Neural progenitor cell (in vitro differentiated cells): ENCODE results near the gene GDPGP1. TPM values are rescaled to one million over a fixed set of nuclear protein-coding genes. Genes with fewer than 3 reads are reported as not detected.
A peak's percentile ranks its signal among the peaks of the same experiment; 100 is the strongest.

ENCODE experiments used
- DNase-seq: peaks from one replicate; pipeline ENCODE4 v3.0.0-alpha.2; 2016; ENCODE audit warnings: low spot score
- H2AFZ ChIP-seq: fragments of 200-600 bp; sonication (generic); replicated peaks from 2 replicates; pipeline ENCODE4 v1.6.1; 2016; ENCODE audit warnings: antibody characterized with exemption
- H3F3A ChIP-seq: fragments of 200-600 bp; sonication (generic); 2 replicates; pipeline ENCODE4 v1.6.1; 2016; ENCODE audit warnings: antibody characterized with exemption, low read depth
- H3K27ac ChIP-seq: fragments of 200-600 bp; sonication (generic); 2 replicates; pipeline ENCODE4 v1.5.1; 2016; ENCODE audit warnings: mild to moderate bottlenecking
- H3K27me3 ChIP-seq: fragments of 200-600 bp; sonication (generic); 2 replicates; pipeline ENCODE4 v1.6.1; 2016; ENCODE audit warnings: mild to moderate bottlenecking, moderate library complexity
- H3K36me3 ChIP-seq: fragments of 200-600 bp; sonication (generic); 2 replicates; pipeline ENCODE4 v1.5.1; 2016
- H3K4me1 ChIP-seq: fragments of 200-600 bp; sonication (generic); 2 replicates; pipeline ENCODE4 v1.6.1; 2016; ENCODE audit warnings: mixed run types
- H3K4me2 ChIP-seq: fragments of 200-600 bp; sonication (generic); 2 replicates; pipeline ENCODE4 v1.6.1; 2016
- H3K4me3 ChIP-seq: fragments of 200-600 bp; sonication (generic); 2 replicates; pipeline ENCODE4 v1.5.1; 2016
- H3K79me2 ChIP-seq: fragments of 200-600 bp; sonication (generic); 2 replicates; pipeline ENCODE4 v1.6.1; 2016; ENCODE audit warnings: low read depth
- H3K9ac ChIP-seq: fragments of 200-600 bp; sonication (generic); 2 replicates; pipeline ENCODE4 v1.6.1; 2016
- H3K9me3 ChIP-seq: fragments of 200-600 bp; sonication (generic); 2 replicates; pipeline ENCODE4 v1.5.1; 2016; ENCODE audit warnings: low read depth
- H4K20me1 ChIP-seq: fragments of 200-600 bp; sonication (generic); 2 replicates; pipeline ENCODE4 v1.6.1; 2016; ENCODE audit warnings: low read depth
- H3K27ac Mint-ChIP-seq: 3 replicates; pipeline ENCODE4 v1.8.0; 2021; ENCODE audit warnings: mixed read lengths
- H3K27me3 Mint-ChIP-seq: 2 replicates; pipeline ENCODE4 v1.8.0; 2022; ENCODE audit warnings: low read depth, mild to moderate bottlenecking, inconsistent platforms, moderate library complexity, mixed read lengths; ENCODE audit not compliant: insufficient read depth
- H3K36me3 Mint-ChIP-seq: 3 replicates; pipeline ENCODE4 v1.8.0; 2021; ENCODE audit warnings: mixed read lengths
- H3K4me1 Mint-ChIP-seq: 3 replicates; pipeline ENCODE4 v1.8.0; 2021; ENCODE audit warnings: mixed read lengths
- H3K4me3 Mint-ChIP-seq: 3 replicates; pipeline ENCODE4 v1.8.0; 2021; ENCODE audit warnings: mild to moderate bottlenecking, moderate library complexity, mixed read lengths
- H3K9me3 Mint-ChIP-seq: 3 replicates; pipeline ENCODE4 v1.8.0; 2020; ENCODE audit warnings: mixed read lengths
- CTCF ChIP-seq: fragments of 200-600 bp; sonication (generic); IDR thresholded peaks from 2 replicates; pipeline ENCODE4 v1.5.1; 2017; ENCODE audit warnings: antibody characterized with exemption, mild to moderate bottlenecking
- EZH2 ChIP-seq: fragments of 200-600 bp; sonication (generic); IDR thresholded peaks from 2 replicates; pipeline ENCODE4 v1.6.1; 2017; ENCODE audit warnings: antibody characterized with exemption, mild to moderate bottlenecking, moderate library complexity
- EZH2phosphoT487 ChIP-seq: fragments of 200-600 bp; sonication (generic); IDR thresholded peaks from 2 replicates; pipeline ENCODE4 v1.6.1; 2017; ENCODE audit warnings: antibody characterized with exemption
- total RNA-seq: library from RNA; depleted of rRNA; stranded (reverse); fragments of >200 nt; gene quantifications from 2 replicates; pipeline ENCODE4 v1.2.3, GENCODE V29; 2015; ENCODE audit warnings: low replicate concordance

Gene GDPGP1
- total RNA-seq, 1 donor from 2014 or later, result 0.67 TPM

GRCh38 chr15:90201944-90202375, 32.0 kb upstream of the GDPGP1 start:
- peak overlapping the region; percentile 93 for H3K4me2 ChIP-seq
- peak overlapping the region; percentile 69 for H2AFZ ChIP-seq
- H3K9me3 ChIP-seq, result no peaks in the 10 kb centered on the region
- peaks cover 47% of the 10 kb centered on the region for H4K20me1 ChIP-seq
- peak overlapping the region; percentile 89 for H3K4me3 ChIP-seq
- H3K4me3 Mint-ChIP-seq, result peak overlapping the region; percentile 87
- peaks cover 6% of the 10 kb centered on the region for H3K27me3 Mint-ChIP-seq
- H3F3A ChIP-seq, result peaks cover 23% of the 10 kb centered on the region
- H3K9me3 Mint-ChIP-seq, result no peaks in the 10 kb centered on the region
- peaks cover 39% of the 10 kb centered on the region for H3K4me1 Mint-ChIP-seq
- peak overlapping the region; percentile 46 for H3K9ac ChIP-seq
- no peaks in the 10 kb centered on the region for H3K36me3 Mint-ChIP-seq
- TF ChIP-seq EZH2phosphoT487 (no peak), EZH2 (no peak), CTCF (no peak)
- no peaks in the 10 kb centered on the region for H3K36me3 ChIP-seq
- no peak overlapping the region for H3K27ac ChIP-seq
- H3K4me1 ChIP-seq, result peaks cover 11% of the 10 kb centered on the region
- peaks cover 27% of the 10 kb centered on the region for H3K79me2 ChIP-seq
- peak overlapping the region; percentile 60 for H3K27ac Mint-ChIP-seq
- peak; percentile 55 for DNase-seq
- H3K27me3 ChIP-seq, result no peaks in the 10 kb centered on the region

- peaks cover 11% of the 10 kb centered on the region for H3K4me1 ChIP-seq
- no peaks in the 10 kb centered on the region for H3K9me3 ChIP-seq
- H4K20me1 ChIP-seq, result peaks cover 47% of the 10 kb centered on the region
- Mint-ChIP-seq H3K27me3 (peaks cover 6% of the 10 kb centered on the region), H3K4me1 (peaks cover 39% of the 10 kb centered on the region), H3K27ac (no peak overlapping the region), H3K36me3 (peaks cover 6% of the 10 kb centered on the region), H3K9me3 (no peaks in the 10 kb centered on the region), H3K4me3 (peak overlapping the region; percentile 87)
- no peaks in the 10 kb centered on the region for H3K27me3 ChIP-seq
- no peak for DNase-seq
- no peak overlapping the region for H3K4me3 ChIP-seq
- peaks cover 23% of the 10 kb centered on the region for H3F3A ChIP-seq
- H3K27ac ChIP-seq, result no peak overlapping the region
- peak overlapping the region; percentile 93 for H3K4me2 ChIP-seq
- no peaks in the 10 kb centered on the region for H3K36me3 ChIP-seq
- H3K9ac ChIP-seq, result no peak overlapping the region
- no peak overlapping the region for H2AFZ ChIP-seq
- peaks cover 27% of the 10 kb centered on the region for H3K79me2 ChIP-seq
- no peak for TF ChIP-seq EZH2phosphoT487
- TF ChIP-seq EZH2, result no peak
- no peak for TF ChIP-seq CTCF
These were observed 31.1 kb upstream of the GDPGP1 start for GRCh38 chr15:90202929-90203328.

- Histone ChIP-seq H3K4me2 (no peak overlapping the region), H3K36me3 (no peaks in the 10 kb centered on the region), H3K27ac (no peak overlapping the region), H2AFZ (no peak overlapping the region), H4K20me1 (peaks cover 47% of the 10 kb centered on the region), H3K4me3 (no peak overlapping the region), H3K27me3 (no peaks in the 10 kb centered on the region), H3K9ac (no peak overlapping the region), H3K79me2 (peaks cover 27% of the 10 kb centered on the region), H3K9me3 (no peaks in the 10 kb centered on the region), H3F3A (peaks cover 23% of the 10 kb centered on the region), H3K4me1 (peaks cover 11% of the 10 kb centered on the region)
- Mint-ChIP-seq H3K9me3 (no peaks in the 10 kb centered on the region), H3K27me3 (peaks cover 6% of the 10 kb centered on the region), H3K36me3 (peaks cover 6% of the 10 kb centered on the region), H3K4me3 (peak overlapping the region; percentile 87), H3K27ac (no peak overlapping the region), H3K4me1 (peaks cover 39% of the 10 kb centered on the region)
- TF ChIP-seq CTCF (no peak), EZH2phosphoT487 (no peak), EZH2 (no peak)
- no peak for DNase-seq
These were observed 30.5 kb upstream of the GDPGP1 start for GRCh38 chr15:90203473-90203872.
